Measurements from ENCODE around the gene FBXO47. TPM values are rescaled to one million over a fixed set of nuclear protein-coding genes. Genes with fewer than 3 reads are reported as not detected.

Gene FBXO47
- polyA plus RNA-seq, 3 donors, result not detected

DNA sequence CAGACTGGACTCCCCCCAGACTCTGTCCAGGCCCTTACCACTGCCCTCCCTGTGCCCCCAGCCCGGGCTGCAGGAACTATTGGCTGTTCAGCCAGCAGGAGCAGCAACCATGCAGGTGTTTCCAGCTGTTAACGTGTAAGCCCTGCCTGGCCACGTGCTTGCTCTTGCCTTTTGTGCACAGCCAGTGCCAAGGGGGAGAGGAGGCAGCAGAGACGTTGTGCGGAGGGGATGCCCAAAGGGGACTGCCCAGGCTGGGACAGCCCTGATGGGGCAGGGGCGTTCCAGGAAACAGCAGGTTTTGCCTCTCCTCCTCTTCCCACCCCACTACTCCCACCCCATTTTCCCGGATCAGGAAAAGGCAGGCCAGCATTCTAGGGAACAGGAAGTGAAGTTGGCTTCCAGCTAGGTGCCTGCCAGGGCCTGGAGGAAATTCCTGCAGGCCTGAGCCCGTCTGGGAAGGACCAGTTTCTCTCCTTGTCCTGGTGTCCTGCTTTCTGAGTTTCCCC lies 58.5 kb downstream of the FBXO47 start:
- intact Hi-C loops (cut with micrococcal nuclease), result loop anchor here in 1 of 2 donors (5.0 to 10.0 kb wide), 2 partner anchors 36 to 54 kb away; partner anchors contain the start of genes LASP1 and RPL23
- peaks cover 0 to 2% (median 0%) of the 10 kb centered on the region in 7 donors for H3K9me3 Mint-ChIP-seq
- no peak overlapping the region for H3K9ac ChIP-seq (ENCODE audit: insufficient read depth, low read length, poor library complexity, severe bottlenecking)
- TF ChIP-seq, protein P1, sequence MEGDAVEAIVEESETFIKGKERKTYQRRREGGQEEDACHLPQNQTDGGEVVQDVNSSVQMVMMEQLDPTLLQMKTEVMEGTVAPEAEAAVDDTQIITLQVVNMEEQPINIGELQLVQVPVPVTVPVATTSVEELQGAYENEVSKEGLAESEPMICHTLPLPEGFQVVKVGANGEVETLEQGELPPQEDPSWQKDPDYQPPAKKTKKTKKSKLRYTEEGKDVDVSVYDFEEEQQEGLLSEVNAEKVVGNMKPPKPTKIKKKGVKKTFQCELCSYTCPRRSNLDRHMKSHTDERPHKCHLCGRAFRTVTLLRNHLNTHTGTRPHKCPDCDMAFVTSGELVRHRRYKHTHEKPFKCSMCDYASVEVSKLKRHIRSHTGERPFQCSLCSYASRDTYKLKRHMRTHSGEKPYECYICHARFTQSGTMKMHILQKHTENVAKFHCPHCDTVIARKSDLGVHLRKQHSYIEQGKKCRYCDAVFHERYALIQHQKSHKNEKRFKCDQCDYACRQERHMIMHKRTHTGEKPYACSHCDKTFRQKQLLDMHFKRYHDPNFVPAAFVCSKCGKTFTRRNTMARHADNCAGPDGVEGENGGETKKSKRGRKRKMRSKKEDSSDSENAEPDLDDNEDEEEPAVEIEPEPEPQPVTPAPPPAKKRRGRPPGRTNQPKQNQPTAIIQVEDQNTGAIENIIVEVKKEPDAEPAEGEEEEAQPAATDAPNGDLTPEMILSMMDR (IDR thresholded peaks at IDR 0.05), result no peak
- H3K27me3 ChIP-seq (ENCODE audit: control insufficient read depth in 2 of 2, insufficient read depth in 2 of 2, low read length in 2 of 2), result no peaks in the 10 kb centered on the region
- H3K27ac ChIP-seq (ENCODE audit: low read depth in 1 of 2, low read length in 2 of 2), result no peak overlapping the region
- peak overlapping the region in 3 of 7 donors; percentile 13 to 68 (median 57) for H3K27ac Mint-ChIP-seq
- H3K4me3 Mint-ChIP-seq, result no peak overlapping the region
- no peak overlapping the region for H3K4me3 ChIP-seq (replicated peaks in 1 of 3; ENCODE audit: low read depth in 2 of 3, low read length in 3 of 3)
- H3K4me2 ChIP-seq (replicated peaks; ENCODE audit: extremely low read depth, low read length, poor library complexity, severe bottlenecking), result no peak overlapping the region
- H3K79me2 ChIP-seq (ENCODE audit: insufficient read depth, low read length), result peaks cover 91% of the 10 kb centered on the region
- H3K9me3 ChIP-seq (replicated peaks in 1 of 2; ENCODE audit: control insufficient read depth in 1 of 2, insufficient read depth in 1 of 2, low read length in 2 of 2), result no peaks in the 10 kb centered on the region
- peaks cover 47 to 86% of the 10 kb centered on the region in 2 donors for H3K36me3 Mint-ChIP-seq
- no peak for DNase-seq
- no peak overlapping the region for H2AFZ ChIP-seq (ENCODE audit: insufficient read depth, low read depth, low read length, poor library complexity, severe bottlenecking)
- peaks cover 99% of the 10 kb centered on the region for H4K20me1 ChIP-seq (ENCODE audit: insufficient read depth, low read length)
- H3K36me3 ChIP-seq (replicated peaks in 1 of 2; ENCODE audit: control insufficient read depth in 1 of 2, insufficient read depth in 2 of 2, low read length in 2 of 2), result peaks cover 58 to 87% of the 10 kb centered on the region in 2 donors
- 85% methylated on average over 4 of the region's 8 CpGs for WGBS (ENCODE audit: insufficient coverage)
- peaks cover 0 to 1% (median 0%) of the 10 kb centered on the region in 3 donors for H3K27me3 Mint-ChIP-seq (ENCODE audit: low read depth in 3 of 3)
- peaks cover 18% of the 10 kb centered on the region in 2 donors for H3K4me1 ChIP-seq (ENCODE audit: control insufficient read depth in 1 of 2, insufficient read depth in 2 of 2, low read length in 2 of 2)
- peaks cover 27% of the 10 kb centered on the region for H3K4me1 Mint-ChIP-seq

DNA sequence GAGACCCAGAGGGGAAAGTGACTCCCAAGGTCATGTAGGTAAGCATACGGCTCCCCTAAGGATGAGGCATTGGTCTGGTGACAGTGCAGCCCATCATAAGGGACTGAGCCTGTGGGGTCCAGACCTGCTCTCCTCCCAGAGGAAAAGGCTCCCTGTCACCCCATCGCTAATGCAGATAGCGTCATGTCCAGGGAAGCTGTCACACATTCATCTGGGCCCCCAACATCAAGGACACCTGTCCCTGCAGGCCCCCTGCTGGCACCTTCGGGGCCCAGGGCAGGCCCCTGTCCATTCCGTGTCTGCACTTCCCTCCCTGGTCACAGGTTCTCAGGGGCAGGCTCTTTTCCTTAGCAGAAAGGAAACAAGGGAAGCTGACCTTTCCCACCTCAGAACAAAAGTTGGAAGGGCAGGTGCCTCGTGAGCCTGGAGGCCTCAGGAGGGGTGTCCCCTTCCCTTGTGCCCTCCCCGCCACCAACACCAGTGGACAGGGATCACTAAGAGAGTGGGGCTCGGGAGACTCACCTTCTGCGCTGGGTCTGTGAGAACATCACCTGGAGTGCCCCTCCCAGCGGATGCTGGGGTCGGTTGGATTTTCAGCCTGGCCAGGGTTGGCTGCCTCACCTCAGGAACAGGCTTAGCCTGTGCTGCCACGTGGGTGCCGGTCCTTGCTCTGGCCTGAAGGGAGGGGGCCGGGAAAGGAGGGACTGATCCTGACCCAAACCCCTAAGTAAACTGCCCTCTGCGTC lies 59.1 kb downstream of the FBXO47 start:
- H3K36me3 ChIP-seq (replicated peaks in 1 of 2; ENCODE audit: control insufficient read depth in 1 of 2, insufficient read depth in 2 of 2, low read length in 2 of 2), result peaks cover 59 to 87% of the 10 kb centered on the region in 2 donors
- no peak for DNase-seq
- peak overlapping the region in 2 of 7 donors; percentile 68 to 86 for H3K27ac Mint-ChIP-seq
- H2AFZ ChIP-seq (ENCODE audit: insufficient read depth, low read depth, low read length, poor library complexity, severe bottlenecking), result no peak overlapping the region
- intact Hi-C loops (cut with micrococcal nuclease), result loop anchor here in 1 of 2 donors (5.0 to 10.0 kb wide), 2 partner anchors 36 to 53 kb away; partner anchors contain the start of genes LASP1 and RPL23
- H4K20me1 ChIP-seq (ENCODE audit: insufficient read depth, low read length), result peaks cover 99% of the 10 kb centered on the region
- H3K27ac ChIP-seq (ENCODE audit: low read depth in 1 of 2, low read length in 2 of 2), result peak overlapping the region in 1 of 2 donors; percentile 79
- H3K9me3 Mint-ChIP-seq, result peaks cover 0 to 2% (median 0%) of the 10 kb centered on the region in 7 donors
- peaks cover 48 to 86% of the 10 kb centered on the region in 2 donors for H3K36me3 Mint-ChIP-seq
- TF ChIP-seq, protein P1 (IDR thresholded peaks at IDR 0.05), result no peak
- no peaks in the 10 kb centered on the region for H3K27me3 ChIP-seq (ENCODE audit: control insufficient read depth in 2 of 2, insufficient read depth in 2 of 2, low read length in 2 of 2)
- peaks cover 0 to 1% (median 0%) of the 10 kb centered on the region in 3 donors for H3K27me3 Mint-ChIP-seq (ENCODE audit: low read depth in 3 of 3)
- peaks cover 98% of the 10 kb centered on the region for H3K79me2 ChIP-seq (ENCODE audit: insufficient read depth, low read length)
- H3K4me3 ChIP-seq (replicated peaks in 1 of 3; ENCODE audit: low read depth in 2 of 3, low read length in 3 of 3), result no peak overlapping the region
- no peak overlapping the region for H3K4me3 Mint-ChIP-seq
- peaks cover 18% of the 10 kb centered on the region in 2 donors for H3K4me1 ChIP-seq (ENCODE audit: control insufficient read depth in 1 of 2, insufficient read depth in 2 of 2, low read length in 2 of 2)
- 89% methylated on average over 12 of the region's 15 CpGs for WGBS (ENCODE audit: insufficient coverage)
- no peak overlapping the region for H3K9ac ChIP-seq (ENCODE audit: insufficient read depth, low read length, poor library complexity, severe bottlenecking)
- H3K9me3 ChIP-seq (replicated peaks in 1 of 2; ENCODE audit: control insufficient read depth in 1 of 2, insufficient read depth in 1 of 2, low read length in 2 of 2), result no peaks in the 10 kb centered on the region
- H3K4me1 Mint-ChIP-seq, result peaks cover 30% of the 10 kb centered on the region
- no peak overlapping the region for H3K4me2 ChIP-seq (replicated peaks; ENCODE audit: extremely low read depth, low read length, poor library complexity, severe bottlenecking)

Data from CD14-positive monocyte (primary cell).